NCI-H524 treated with DMSO at 0.1 percent for 48 hours (cell line): ENCODE measurements around the gene LSM12.

Experiments used
- DNase-seq: peaks from one replicate; lab custom pipeline; 2025; lab: John Stamatoyannopoulos, UW

Gene LSM12

DNA sequence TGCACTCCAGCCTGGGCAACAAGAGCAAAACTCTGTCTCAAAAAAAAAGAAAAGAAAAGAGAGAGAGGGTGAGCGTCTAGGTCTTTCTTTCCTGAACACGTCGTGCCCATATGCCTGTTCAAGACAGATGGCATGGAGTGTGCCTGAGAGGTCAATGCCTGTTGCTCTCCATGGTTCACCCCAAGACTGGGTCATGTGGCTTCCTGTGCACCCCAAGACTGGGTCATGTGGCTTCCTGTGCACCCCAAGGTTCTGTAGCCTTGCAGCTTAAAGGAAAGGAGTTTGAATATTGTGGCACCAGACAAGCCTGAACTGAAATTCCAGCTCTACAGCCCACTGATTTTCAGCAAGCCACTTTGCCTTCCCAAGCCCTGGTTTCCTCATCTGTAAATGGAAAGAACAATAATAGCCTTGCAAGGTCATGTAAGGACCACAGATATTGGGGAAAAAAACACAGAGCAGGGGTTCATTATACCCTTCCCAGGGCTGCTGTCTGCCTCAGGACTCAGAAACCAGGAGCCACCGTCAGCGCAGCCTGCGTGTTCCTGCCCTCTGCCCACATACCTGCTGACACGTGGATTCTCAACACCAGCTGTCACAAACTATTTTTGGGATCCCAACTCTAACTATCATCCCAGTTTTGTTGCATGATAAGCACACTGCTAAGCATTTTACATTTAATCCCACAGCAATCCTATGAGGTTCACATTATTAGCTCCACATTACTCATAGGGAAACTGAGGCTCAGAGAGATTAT lies 80.1 kb downstream of the LSM12 start:
- no peak for DNase-seq

DNA sequence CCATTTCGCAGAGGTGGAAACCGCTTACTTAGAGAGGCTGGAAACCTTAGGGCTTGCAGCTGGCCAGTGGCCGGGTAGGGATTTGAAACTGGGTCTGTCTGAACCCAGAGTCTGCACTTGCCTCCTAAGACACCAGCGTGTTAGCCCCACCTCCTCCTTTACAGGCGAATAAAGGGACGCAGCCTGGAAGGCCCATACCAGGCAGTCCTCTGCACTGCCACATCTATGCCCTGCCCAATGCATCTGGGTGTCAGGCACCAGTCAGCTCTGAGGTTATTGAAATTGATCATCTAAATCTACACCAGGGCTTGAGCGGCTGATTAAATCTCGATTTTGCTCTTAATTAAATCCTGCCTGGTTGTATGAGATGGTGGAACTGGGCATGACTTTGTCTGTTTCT lies 82.0 kb downstream of the LSM12 start:
- DNase-seq: no peak
